Measurements from ENCODE around the gene MANF. TPM values are rescaled to one million over a fixed set of nuclear protein-coding genes. Genes with fewer than 3 reads are reported as not detected.
"Not testable (repeated sequence)": the region's sequence is repeated elsewhere in the genome, so short reads cannot be mapped to it uniquely, and the experiment has no call there.

Gene MANF
- polyA plus RNA-seq, 1 donor, result 54.3 TPM

DNA sequence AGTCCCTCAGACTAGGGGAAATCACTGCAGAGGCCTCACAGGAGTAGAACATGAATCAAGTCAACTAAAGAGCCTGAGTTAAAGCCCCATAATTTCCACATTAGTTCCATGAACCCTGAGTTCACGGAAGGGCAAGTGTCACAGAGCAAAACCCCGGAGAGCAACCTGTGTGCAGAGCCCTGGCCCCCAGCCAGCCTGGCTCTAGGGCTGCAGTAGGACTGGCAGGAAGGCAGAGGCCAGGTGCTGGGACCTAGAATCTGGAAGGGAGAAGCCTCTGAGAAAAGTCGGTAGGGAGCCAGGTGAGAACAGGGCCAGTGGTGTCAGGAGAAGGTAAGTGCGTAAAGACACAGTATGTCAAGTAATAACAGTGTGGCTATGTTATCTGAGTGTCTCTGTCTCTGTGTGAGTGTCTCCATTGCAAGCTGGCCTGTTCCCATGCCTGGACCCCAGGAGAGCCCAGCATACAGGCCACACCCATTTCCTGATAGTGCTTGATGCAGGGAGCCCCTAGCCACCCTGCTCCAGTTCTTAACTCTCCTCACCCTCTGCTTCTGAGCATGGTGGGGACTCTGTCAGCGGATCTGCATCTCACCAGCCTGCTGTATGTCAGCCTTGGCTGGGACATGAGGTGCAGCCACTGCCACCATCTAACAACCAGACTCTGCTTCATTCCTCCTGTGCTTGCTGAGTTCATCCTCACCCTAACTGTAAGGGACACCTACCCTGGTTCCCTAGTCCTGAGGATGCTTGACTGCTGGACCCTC, 11.3 kb upstream of the MANF start:
- DNase-seq (ENCODE audit: low read depth), result no peak

DNA sequence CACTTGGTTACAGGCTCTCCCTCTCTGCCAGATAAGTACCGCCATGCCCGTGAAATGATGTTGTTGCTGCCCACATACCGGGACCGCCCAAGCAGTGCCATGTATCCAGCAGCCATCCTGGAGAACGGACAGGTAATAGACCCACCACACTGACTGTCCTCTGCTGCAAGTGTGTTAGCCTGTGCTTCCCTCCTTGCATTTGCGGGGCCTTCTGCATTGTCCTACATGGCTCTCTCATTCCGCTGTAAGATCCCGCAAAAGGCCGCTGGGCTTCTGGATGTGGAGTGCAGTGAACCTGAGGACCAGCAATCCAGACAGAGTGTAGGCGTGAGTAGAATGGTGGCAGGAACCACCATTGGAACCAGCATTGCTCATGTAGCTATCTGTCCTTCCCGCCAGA, 10.6 kb upstream of the MANF start:
- DNase-seq (ENCODE audit: low read depth), result no peak

DNA sequence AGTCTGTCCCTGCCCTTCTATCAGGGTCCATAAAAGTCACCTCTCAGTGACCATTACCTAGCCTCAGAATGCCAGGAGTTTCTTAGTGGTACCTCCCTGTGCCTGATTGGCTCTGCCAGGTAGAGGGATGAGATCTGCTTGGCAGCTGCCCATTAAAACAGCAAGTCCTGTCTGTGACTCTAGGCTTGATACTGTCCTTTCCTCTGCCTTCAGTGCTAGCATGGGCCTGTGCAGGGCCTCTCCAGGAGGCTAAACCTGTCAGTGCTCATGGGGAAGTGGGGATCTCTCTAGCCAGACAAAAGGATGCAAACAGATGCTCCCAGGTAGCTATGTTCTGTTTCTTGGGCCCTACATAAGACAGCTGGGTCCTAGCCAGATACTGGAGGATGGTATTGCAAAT, 10.0 kb upstream of the MANF start:
- DNase-seq (ENCODE audit: low read depth), result no peak

DNA sequence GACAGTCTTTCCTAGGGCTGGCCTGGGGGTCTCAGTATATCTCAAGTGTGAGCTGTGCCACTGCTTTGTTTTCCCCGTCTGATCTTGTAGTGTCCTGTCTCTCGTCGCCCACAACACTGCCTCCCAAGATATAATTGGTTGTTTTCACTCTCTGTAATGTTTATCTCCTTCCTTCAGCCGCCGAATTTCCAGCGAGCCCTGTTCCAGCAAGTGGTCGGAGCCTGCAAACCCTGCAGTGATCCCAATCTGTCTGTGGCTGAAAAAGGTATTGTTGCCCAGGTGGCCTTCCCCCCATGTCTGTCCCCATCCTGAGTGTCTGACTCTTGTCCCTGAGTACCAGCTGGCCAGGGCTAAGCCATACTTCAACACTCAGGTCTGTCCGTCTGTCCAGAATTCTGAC, 9.5 kb upstream of the MANF start:
- no peak for DNase-seq (ENCODE audit: low read depth)

DNA sequence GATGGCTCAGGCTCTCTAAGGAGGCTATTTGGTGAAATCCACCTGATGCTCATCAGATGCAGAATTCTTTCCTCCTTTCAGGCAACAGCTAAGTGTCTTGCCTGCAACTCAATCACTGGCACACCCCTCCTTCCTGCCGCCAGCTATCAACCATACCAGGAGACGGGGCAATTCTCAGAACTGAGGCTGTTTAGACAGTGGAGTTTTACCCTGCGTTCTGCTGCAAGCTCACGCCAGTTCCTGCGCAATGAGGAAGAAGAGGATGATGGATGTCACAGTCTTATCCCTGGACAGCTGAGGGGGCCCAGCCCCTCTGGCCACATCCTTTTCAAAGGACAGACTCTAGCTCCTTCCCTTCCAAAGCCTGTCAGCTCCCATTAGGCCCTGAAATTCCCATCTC, 7.0 kb upstream of the MANF start:
- DNase-seq (ENCODE audit: low read depth), result no peak

DNA sequence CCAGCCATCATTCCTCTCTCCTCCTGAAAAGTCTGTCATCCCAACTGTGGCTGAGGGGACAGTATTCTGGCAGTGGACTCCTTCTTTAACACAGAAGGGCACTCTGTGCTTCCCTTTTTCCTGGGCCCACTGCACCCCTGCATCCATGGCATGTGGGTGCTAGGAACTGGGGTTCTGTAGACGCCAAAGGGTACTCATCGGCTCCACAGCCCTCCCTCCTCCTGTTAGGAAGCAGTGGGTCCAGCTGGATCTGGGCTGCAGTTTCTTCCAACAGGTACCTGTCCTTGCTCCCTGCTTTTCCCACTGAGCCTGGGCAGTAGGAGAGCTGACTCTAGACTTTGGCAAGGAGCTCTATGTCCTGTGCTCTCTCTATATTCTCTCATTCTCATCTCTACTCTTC, 6.4 kb upstream of the MANF start:
- DNase-seq (ENCODE audit: low read depth), result no peak

DNA sequence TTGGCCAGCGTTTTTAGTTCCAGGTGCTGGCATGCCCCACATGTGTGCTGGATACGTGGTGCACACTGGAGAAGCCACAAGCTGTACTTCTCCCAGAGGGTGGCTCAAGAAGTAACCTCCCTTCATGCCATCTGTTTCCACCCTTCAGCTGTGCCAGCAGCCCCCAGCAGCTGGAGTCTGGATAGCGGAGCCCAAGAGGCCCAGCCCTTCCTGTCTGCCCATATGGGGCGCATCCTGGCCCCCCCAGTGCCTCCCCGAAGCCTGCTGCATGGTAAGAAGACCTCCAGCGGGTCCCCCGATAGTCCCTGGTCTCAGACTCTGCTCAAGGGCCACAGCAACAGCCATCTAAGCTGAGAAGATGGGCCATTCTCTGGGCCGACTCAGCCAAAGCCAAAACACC, 5.8 kb upstream of the MANF start:
- no peak for DNase-seq (ENCODE audit: low read depth)

DNA sequence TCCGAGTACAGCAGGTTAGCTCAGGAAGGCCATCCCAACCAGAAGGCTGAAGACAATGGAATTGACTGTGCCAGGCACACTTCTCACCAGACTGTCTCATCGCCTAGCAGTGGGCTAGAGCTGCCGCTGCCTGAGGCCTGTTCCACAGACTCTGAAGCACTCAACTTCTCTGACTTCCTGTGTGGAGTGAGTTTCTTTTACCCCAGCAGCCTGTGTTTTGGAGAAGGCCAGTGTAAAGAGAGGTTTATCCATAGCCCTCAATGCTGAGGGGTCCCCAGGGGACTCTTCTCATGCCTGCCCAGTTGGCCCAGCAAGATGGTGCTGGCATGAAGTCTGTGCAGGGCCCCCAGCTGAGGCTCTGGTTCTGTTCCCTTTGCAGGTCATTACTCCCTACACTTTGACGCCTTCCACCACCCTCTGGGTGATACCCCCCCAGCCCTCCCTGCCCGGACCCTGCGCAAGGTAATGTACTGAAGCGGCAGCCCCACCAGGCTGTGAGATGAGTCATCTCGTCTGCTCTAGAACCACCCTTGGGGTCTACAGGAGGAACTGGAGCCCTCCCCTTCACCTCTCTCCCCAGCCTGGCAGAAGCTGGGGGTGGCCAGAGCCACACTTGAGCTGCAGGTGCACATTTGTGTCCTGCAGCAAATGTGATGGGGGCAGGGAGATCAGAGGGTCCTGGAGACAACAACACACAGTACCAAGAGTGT, 5.2 kb upstream of the MANF start:
- DNase-seq (ENCODE audit: low read depth), result no peak

DNA sequence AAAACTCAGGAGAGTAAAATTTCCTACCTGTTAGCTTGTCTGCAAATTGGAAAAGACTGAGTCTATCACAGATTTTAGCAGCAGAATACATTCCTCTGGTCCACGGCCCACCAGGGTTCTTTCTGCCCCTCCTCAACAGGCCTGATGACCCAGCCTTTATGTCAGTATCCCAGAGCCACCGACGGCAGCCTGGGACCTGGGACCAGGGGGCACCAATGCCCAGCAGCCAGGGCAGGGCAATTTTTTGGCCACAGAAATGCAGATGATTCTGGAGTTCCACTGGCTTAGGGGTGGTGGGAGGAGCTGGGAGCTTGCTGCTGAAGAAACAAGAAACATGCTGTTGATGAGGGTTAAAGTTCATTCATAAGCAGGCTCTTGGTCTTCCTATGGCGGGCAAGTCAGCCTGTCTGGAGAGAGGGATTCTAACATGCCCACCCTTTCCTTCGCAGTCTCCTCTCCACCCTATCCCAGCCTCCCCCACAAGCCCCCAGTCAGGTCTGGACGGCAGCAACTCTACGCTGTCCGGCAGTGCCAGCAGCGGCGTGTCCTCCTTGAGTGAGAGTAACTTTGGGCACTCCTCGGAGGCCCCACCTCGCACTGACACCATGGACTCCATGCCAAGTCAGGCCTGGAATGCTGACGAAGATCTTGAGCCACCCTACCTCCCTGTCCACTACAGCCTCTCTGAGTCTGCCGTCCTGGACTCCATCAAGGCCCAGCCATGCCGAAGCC, 4.3 kb upstream of the MANF start:
- no peak for DNase-seq (ENCODE audit: low read depth)

DNA sequence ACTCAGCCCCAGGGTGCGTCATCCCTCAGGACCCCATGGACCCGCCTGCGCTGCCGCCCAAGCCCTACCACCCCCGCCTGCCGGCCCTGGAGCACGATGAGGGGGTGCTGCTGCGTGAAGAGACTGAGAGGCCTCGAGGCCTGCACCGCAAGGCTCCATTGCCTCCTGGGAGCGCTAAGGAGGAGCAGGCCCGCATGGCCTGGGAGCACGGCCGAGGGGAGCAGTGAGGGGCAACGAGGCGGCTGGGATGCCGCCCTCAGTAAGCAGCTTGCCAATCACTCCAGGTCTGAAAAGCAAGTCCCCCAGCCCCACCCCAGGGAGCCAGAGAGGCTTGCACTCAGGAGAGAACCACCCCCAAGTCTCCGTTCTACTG, 3.8 kb upstream of the MANF start:
- DNase-seq (ENCODE audit: low read depth), result no peak

DNA sequence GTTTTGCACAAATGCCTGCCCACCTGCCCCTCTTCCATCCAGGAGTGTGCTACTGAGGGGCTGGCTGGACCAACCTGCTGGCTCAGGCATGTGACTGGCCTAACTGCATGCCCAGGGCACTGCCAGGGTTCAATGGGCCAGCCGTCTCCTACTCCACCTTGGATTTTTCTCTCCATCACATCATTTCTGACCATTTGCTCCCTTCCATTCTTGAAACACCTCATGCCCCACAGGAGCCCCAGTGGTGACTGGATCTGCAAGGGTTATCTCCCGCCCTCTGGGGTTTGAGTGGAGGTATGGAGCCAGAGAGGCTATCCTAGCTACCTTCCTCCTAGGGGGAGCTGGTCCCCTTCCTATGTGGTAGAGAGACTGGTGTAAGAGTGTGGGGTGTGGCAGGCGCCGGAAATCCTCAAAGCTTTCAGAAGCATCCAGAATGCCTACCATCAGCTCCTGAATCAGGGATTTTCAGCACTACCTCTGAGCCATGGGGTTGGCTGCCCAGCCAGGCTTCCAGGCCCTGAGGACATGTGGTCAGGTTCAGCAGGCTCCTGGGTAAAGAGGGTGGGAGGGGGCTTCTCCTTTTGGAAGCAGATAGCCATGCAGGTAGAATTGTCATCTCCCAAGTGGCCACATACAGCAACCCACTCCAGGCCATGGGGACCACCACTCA, 2.9 kb upstream of the MANF start:
- DNase-seq (ENCODE audit: low read depth), result no peak

DNA sequence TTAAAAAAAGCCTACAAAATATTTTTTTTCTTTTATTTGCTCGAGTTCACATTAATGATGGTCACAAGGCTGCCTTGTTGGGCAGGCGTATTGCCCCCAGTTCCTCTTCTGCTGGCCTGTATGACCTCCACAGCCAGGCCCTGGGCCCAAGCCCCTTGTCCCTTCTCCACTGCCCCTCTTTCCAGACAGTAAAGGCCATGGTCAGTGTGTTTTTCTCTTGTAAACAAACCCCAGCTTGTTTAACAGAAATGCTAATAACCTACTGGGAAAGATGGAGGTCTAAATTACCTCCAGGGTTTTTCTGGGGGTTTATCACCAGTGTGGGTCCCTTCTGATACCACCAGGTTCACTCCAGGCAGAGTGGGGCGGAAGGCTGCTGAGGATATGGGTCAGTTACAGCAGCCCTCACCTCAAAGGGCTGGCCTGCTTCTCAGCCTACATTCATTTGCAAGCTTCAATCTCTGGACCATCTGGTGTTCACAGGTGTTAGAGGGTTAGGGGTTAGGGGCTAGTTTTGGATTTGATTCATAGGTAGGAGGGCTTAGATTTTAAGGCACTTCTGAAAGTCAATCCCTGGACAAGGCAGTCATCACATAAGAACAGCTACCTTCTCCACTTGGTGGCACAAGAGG, 2.0 kb upstream of the MANF start:
- DNase-seq (ENCODE audit: low read depth), result no peak

DNA sequence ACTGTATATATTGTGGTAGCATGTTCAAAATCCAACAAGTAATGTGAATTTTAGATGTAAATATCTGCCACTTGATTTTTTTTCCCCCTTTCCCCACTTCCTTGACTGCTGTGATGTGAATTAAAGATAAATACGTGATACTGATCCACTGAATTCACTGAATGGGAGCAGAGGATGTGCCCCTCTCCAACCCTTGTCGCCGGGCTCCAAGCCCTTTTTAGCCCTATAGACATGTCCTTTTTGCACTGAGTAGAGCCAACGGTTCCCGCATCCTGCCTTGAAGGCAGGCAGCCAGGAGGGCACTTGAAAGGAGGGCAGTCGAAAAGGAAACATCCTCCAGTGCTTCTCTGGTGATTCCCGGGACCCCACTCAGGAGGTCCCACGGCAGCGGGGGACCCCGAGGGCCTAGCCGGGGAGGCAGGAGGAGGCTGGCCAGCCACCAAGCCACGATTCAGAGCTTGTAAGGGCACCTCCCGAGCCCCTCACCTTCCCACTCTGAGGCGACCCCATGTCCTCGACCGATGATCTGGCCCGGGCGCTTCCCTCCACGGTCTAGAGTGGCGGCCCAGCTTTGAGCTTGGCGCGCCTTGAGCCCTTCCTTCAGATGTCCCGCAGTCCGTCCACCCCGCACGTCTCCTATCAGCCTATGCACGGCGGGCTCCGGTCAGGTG, 901 bp upstream of the MANF start:
- DNase-seq (ENCODE audit: low read depth), result no peak

DNA sequence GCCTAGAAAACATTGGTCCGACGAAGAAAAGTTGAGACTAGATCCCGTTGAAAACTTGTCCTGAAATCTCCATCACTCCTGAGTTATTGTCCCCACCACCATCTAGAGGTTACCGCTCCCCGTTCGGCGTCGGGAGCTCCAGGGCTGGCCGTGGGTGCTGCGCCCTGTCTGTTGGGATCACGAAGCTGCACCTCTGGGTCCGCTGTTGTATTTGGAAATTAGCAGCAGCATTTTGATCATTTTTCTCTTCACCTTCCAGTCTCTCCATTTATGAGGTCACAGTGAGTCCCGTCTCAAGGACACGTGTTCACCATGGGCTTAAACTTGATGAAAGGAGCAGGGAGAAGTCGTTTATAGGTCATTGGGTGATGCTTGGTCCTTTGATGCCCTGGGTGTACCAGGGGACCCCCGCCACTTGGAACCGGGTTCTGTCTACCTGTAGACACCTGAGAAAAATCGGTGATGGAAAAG, 565 bp downstream of the MANF start:
- no peak for DNase-seq (ENCODE audit: low read depth)

DNA sequence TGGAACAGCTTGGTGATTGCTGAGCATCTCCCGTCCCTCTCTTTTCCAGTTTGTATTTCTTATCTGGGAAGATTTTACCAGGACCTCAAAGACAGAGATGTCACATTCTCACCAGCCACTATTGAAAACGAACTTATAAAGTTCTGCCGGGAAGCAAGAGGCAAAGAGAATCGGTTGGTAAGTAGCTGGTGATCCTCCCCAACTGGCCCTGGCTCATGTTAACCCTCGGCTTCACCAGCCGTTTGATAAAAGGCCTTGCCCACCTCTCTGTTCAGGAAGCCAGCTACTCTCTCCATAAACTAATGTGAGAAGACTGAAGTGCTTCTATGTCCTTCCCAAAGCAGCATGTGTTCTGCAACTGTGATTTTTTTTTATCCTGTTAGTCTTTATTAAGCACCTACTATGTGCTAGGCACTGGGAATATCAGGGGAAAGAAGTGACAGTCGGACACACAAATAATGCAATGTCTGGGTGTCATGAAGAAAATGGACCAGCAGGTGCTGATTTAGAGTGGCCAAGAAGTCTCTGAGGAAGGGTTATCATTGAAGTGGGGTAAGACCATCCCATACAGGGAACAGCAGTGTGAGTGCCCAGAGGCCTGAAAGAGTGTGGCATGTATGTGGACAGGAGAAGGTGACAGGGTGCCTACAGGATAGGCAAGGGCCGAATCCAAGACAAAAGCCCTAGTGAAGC, 1.2 kb downstream of the MANF start:
- DNase-seq (ENCODE audit: low read depth), result no peak

DNA sequence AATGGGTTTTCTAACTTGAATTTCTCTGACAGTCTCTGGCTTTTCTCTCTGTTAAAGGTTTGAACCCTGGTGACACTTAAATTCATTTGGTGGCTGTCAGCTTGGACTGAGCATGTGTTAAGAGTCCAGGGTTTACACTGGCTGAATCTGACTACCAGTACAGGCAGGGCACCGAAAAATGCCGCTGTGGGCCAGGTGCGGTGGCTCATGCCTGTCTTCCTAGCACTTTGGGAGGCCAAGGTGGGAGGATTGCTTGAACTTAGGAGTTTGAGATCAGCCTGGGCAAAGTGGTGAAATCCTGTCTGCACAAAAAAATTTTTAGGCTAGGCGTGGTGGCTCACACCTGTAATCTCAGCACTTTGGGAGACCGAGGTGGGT, 1.8 kb downstream of the MANF start:
- no peak for DNase-seq (ENCODE audit: low read depth)

DNA sequence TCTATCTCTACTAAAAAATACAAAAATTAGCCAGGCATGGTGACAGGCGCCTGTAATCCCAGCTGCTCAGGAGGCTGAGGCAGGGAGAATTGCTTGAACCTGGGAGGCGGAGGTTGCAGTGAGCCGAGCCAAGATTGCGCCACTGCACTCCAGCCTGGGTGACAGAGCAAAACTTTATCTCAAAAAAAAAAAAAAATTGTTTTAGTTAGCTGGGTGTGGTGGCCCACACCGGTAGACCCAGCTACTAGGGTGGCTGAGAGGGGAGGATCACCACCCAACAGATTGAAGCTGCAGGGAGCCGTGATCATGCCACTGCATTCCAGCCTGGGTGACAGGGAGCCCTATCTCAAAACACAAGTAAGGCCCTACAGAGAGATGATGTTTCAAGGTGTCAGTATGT, 2.2 kb downstream of the MANF start:
- DNase-seq (ENCODE audit: low read depth), result not testable (repeated sequence)

DNA sequence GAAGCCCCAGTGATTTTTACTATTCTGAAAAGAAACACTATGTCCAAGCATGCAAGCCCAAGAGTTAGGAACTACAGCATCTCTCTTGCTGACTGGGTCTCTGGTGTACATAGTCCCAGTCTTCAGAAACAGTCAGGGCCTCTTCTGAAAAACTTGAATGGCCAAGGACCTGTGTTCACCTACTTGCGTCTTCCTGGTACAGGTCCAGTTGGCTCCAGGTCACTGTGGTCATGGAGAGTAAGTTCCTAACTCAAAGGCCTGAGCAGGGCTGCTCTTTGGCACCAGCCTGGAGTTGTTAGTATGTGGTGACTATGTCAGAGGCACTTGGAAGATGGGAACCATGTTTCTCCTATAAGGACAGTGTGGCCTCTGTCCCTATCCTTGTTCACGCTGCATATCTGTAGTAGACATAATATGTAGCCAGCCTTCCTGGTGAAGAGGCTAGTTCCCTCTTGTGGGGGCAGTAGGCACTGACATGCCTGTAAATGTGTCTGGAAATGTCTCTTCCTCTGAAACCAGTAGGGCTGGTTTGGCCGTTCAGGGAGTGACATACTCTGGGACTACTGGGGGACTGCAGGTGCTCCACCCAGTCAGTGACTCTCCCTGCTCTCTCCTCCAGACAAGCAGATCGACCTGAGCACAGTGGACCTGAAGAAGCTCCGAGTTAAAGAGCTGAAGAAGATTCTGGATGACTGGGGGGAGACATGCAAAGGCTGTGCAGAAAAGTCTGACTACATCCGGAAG, 3.4 kb downstream of the MANF start:
- DNase-seq (ENCODE audit: low read depth), result no peak

DNA sequence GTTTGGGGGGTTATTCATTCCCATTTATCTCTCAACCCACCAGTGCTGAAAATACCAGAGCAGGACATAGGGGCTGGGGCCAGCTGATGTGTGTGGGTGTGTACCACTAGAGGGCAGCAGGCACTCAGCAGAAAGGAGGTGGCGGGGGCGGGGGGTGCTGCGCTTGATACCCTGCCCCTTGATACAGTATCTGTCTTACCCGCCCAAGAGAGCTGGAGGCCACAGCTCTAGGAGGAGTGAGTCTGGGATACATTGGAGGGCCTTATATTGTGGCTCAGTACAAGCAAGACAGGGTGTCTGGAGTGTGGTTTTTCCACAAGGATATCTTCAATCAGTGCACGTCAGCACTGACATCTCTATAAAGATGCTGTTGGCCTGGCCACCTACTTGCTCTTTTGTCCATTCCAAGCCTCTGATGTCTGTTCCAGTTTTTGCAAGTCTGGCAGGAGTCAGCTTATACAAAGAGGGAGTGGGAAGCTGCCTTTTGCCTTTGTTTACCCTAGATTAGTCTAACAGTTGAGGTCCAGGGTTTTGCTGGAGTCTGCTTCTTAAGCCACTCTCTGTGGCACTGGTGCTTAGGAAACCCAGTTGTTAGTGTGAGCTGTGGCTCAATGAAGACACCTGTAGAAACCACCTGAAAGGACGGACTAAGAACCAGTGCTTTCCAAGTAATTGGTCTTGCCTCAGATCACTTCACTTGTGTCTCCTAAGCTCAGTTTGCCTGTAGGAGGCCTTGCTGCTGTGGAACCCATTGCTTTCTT, 4.5 kb downstream of the MANF start:
- no peak for DNase-seq (ENCODE audit: low read depth)

Measured in forelimb muscle (tissue), 1 donor.